Naive thymus-derived CD4-positive, alpha-beta T cell (primary cell): ENCODE measurements around the gene INF2. TPM values are rescaled to one million over a fixed set of nuclear protein-coding genes. Genes with fewer than 3 reads are reported as not detected.
A peak's percentile ranks its signal among the peaks of the same experiment; 100 is the strongest.
"Not testable (repeated sequence)": the region's sequence is repeated elsewhere in the genome, so short reads cannot be mapped to it uniquely, and the experiment has no call there.

ENCODE experiments used
- ATAC-seq: fragments of 150-1000 bp; cut with Tn5 transposase; 2 replicates; pipeline ENCODE4 v1.10.0; 2021; ENCODE audit warnings: mild to moderate bottlenecking, moderate library complexity
- CTCF ChIA-PET: fragments of 350-600 bp; sonication (Branson Sonifier 250); formaldehyde crosslinking; loops from one replicate; lab custom pipeline; 2021; ENCODE audit warnings: antibody characterized with exemption; lab: Charles Lee
- POLR2A ChIA-PET: fragments of 350-600 bp; sonication (Branson Sonifier 250); formaldehyde crosslinking; loops from one replicate; lab custom pipeline; 2021; ENCODE audit warnings: antibody characterized with exemption, inconsistent platforms; lab: Charles Lee
- DNase-seq, 9 donors: peaks; one replicate each; pipeline versions ENCODE4 v3.0.0 to v3.0.0-alpha.2; 2020 to 2022; ENCODE audit warnings: mixed read lengths in 1 of 9
- H3K27ac ChIP-seq: one replicate; pipeline ENCODE4 v1.7.0; 2013; ENCODE audit warnings: mild to moderate bottlenecking, low read depth, low read length, moderate library complexity
- H3K27me3 ChIP-seq, 2 donors: one replicate each; pipeline ENCODE4 v1.7.0; 2013; ENCODE audit warnings: low read length in 2 of 2, mild to moderate bottlenecking in 2 of 2, moderate library complexity in 2 of 2; ENCODE audit not compliant: control insufficient read depth in 2 of 2, insufficient read depth in 2 of 2
- H3K36me3 ChIP-seq, 3 experiments: 1 replicate in 2 of 3; 2 replicates in 1 of 3; pipeline ENCODE4 v1.7.0; 2013; ENCODE audit warnings: low read length in 3 of 3, mild to moderate bottlenecking in 3 of 3, moderate library complexity in 1 of 3; ENCODE audit not compliant: insufficient read depth in 3 of 3, control insufficient read depth in 2 of 3
- H3K4me1 ChIP-seq, 2 donors: one replicate each; pipeline ENCODE4 v1.7.0; 2013; ENCODE audit warnings: low read length in 2 of 2, mild to moderate bottlenecking in 2 of 2, moderate library complexity in 1 of 2; ENCODE audit not compliant: control insufficient read depth in 2 of 2, insufficient read depth in 2 of 2
- H3K4me3 ChIP-seq: 2 replicates; pipeline ENCODE4 v1.7.0; 2013; ENCODE audit warnings: mild to moderate bottlenecking, low read length
- H3K9me3 ChIP-seq, 3 experiments: 1 replicate in 2 of 3; 2 replicates in 1 of 3; pipeline ENCODE4 v1.7.0; 2013; ENCODE audit warnings: low read length in 3 of 3; ENCODE audit not compliant: control insufficient read depth in 2 of 3
- H3K27ac Mint-ChIP-seq, 9 donors: one replicate each; pipeline ENCODE4 v1.8.0; 2020 to 2022; ENCODE audit warnings: mixed read lengths in 9 of 9, mild to moderate bottlenecking in 8 of 9, moderate library complexity in 5 of 9, inconsistent platforms in 2 of 9
- H3K27me3 Mint-ChIP-seq, 5 donors: one replicate each; pipeline ENCODE4 v1.8.0; 2021 to 2022; ENCODE audit warnings: mixed read lengths in 5 of 5, mild to moderate bottlenecking in 1 of 5
- H3K36me3 Mint-ChIP-seq, 5 donors: one replicate each; pipeline ENCODE4 v1.8.0; 2020 to 2022; ENCODE audit warnings: mixed read lengths in 5 of 5, mild to moderate bottlenecking in 3 of 5, inconsistent platforms in 1 of 5
- H3K4me1 Mint-ChIP-seq, 7 donors: one replicate each; pipeline ENCODE4 v1.8.0; 2020 to 2022; ENCODE audit warnings: mixed read lengths in 7 of 7, mild to moderate bottlenecking in 3 of 7, inconsistent platforms in 1 of 7
- H3K4me3 Mint-ChIP-seq, 10 donors: one replicate each; pipeline ENCODE4 v1.8.0; 2020 to 2022; ENCODE audit warnings: mild to moderate bottlenecking in 10 of 10, mixed read lengths in 10 of 10, moderate library complexity in 6 of 10, inconsistent platforms in 2 of 10
- H3K9me3 Mint-ChIP-seq, 11 donors: one replicate each; pipeline ENCODE4 v1.8.0; 2020 to 2022; ENCODE audit warnings: mixed read lengths in 11 of 11, mild to moderate bottlenecking in 4 of 11, inconsistent platforms in 1 of 11, moderate library complexity in 1 of 11
- intact Hi-C, 2 donors: fragments of 100-400 bp; cut with micrococcal nuclease; formaldehyde crosslinking; loops; one replicate each; pipeline ENCODE4 v1.15.1; 2023
- polyA plus RNA-seq, 2 donors: library from polyadenylated mRNA; unstranded; fragments of 300-500 nt; fragmentation: Illumina TruSeq; gene quantifications; one replicate each; pipeline ENCODE4 v1.2.3, GENCODE V29; 2021
- total RNA-seq, 6 experiments: library from RNA in 5 of 6; stranded (reverse) in 5 of 6; gene quantifications; 1 replicate in 5 of 6; 2 replicates in 1 of 6; pipeline ENCODE4 v1.2.3 and lab custom pipeline; 2021 to 2026

INF2 gene
- total and polyA plus RNA-seq, 7 experiments from 2014 or later, result 5.8 to 140 (median 75.1) TPM

GRCh38 chr14:104664107-104664506 is 25.3 kb upstream of the INF2 start:
- Mint-ChIP-seq H3K27ac (peak overlapping the region in 4 of 9 donors; percentile 31 to 87 (median 66)), H3K4me3 (no peak overlapping the region), H3K4me1 (peaks cover 13 to 41% (median 28%) of the 10 kb centered on the region in 7 donors), H3K27me3 (peaks cover 4 to 30% (median 10%) of the 10 kb centered on the region in 5 donors), H3K9me3 (peaks cover 0 to 2% (median 0%) of the 10 kb centered on the region in 11 donors), H3K36me3 (peaks cover 0 to 3% (median 0%) of the 10 kb centered on the region in 5 donors)
- CTCF ChIA-PET, result interaction anchor here (1.5 kb wide), 1 partner anchor 47 kb away, joined by 5 read pairs; no protein-coding TSS in a partner anchor
- no peak overlapping the region for H3K27ac ChIP-seq
- no peaks in the 10 kb centered on the region for H3K9me3 ChIP-seq
- ATAC-seq (peak; percentile 15), DNase-seq (no peak)
- peaks cover 0 to 5% of the 10 kb centered on the region in 2 donors for H3K27me3 ChIP-seq
- peaks cover 12 to 21% of the 10 kb centered on the region in 2 donors for H3K4me1 ChIP-seq
- POLR2A ChIA-PET, result interaction anchor here (1.0 kb wide), 1 partner anchor 32 kb away, joined by 3 read pairs; no protein-coding TSS in a partner anchor
- intact Hi-C loops, result no loop called here
- H3K4me3 ChIP-seq, result no peak overlapping the region
- no peaks in the 10 kb centered on the region for H3K36me3 ChIP-seq

GRCh38 chr14:104664588-104664987 is 24.8 kb upstream of the INF2 start:
- no peak overlapping the region for H3K4me3 ChIP-seq
- H3K27ac Mint-ChIP-seq, result peak overlapping the region in 5 of 9 donors; percentile 60 to 87 (median 76)
- H3K4me1 Mint-ChIP-seq, result peaks cover 13 to 41% (median 28%) of the 10 kb centered on the region in 7 donors
- ATAC-seq (no peak), DNase-seq (no peak)
- no peak overlapping the region for H3K27ac ChIP-seq
- H3K36me3 Mint-ChIP-seq, result peaks cover 0 to 3% (median 0%) of the 10 kb centered on the region in 5 donors
- peaks cover 4 to 30% (median 10%) of the 10 kb centered on the region in 5 donors for H3K27me3 Mint-ChIP-seq
- intact Hi-C loops, result no loop called here
- peaks cover 0 to 2% (median 0%) of the 10 kb centered on the region in 11 donors for H3K9me3 Mint-ChIP-seq
- ChIA-PET CTCF (interaction anchor here (1.5 kb wide), 1 partner anchor 46 kb away, joined by 5 read pairs; no protein-coding TSS in a partner anchor), POLR2A (interaction anchor here (1.0 to 2.9 kb wide), 2 partner anchors 14 to 31 kb away, joined by 3 to 12 read pairs; no protein-coding TSS in a partner anchor)
- H3K27me3 ChIP-seq, result peaks cover 0 to 5% of the 10 kb centered on the region in 2 donors
- peak overlapping the region in 3 of 10 donors; percentile 14 to 61 (median 51) for H3K4me3 Mint-ChIP-seq
- H3K9me3 ChIP-seq, result no peaks in the 10 kb centered on the region
- H3K4me1 ChIP-seq, result peaks cover 12 to 21% of the 10 kb centered on the region in 2 donors
- no peaks in the 10 kb centered on the region for H3K36me3 ChIP-seq

DNA sequence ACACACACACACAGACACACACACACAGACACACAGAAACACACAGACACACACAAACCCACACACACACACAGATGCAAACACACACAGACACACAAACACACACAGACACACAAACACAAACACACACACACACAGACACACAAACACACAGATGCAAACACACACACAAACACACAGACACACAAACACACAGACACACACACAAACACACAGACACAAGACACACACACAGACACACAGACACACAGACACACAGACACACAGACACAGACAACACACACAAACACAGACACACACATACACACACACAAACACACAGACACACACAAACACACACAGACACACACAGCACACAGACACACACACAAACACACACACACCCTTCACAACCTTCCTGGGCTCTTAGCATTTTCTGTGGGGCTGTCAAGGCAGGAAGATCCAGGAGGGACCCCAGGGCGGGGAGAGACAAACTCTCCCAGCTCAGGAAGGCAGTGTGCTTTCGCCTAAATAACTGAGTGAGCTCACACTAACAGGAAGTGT is 24.2 kb upstream of the INF2 start:
- H3K27ac ChIP-seq, result peak overlapping the region; percentile 17
- Mint-ChIP-seq H3K4me1 (peaks cover 13 to 38% (median 28%) of the 10 kb centered on the region in 7 donors), H3K36me3 (peaks cover 0 to 3% (median 0%) of the 10 kb centered on the region in 5 donors), H3K9me3 (peaks cover 0 to 2% (median 0%) of the 10 kb centered on the region in 11 donors), H3K4me3 (peak overlapping the region in 9 of 10 donors; percentile 1 to 80 (median 39)), H3K27me3 (peaks cover 4 to 28% (median 10%) of the 10 kb centered on the region in 5 donors), H3K27ac (peak overlapping the region; percentile 7 to 90 (median 78))
- CTCF ChIA-PET, result interaction anchor here (0.9 to 2.2 kb wide), 12 partner anchors 10 to 57 kb away, joined by 3 to 14 read pairs (median 5); no protein-coding TSS in a partner anchor
- H3K36me3 ChIP-seq, result no peaks in the 10 kb centered on the region
- intact Hi-C loops, result loop anchor here (1.0 to 5.0 kb wide), 6 partner anchors 12 to 43 kb away; no protein-coding TSS in a partner anchor
- no peak for ATAC-seq
- peaks cover 0 to 5% of the 10 kb centered on the region in 2 donors for H3K27me3 ChIP-seq
- H3K4me3 ChIP-seq, result no peak overlapping the region
- DNase-seq, result no peak
- no peaks in the 10 kb centered on the region for H3K9me3 ChIP-seq
- POLR2A ChIA-PET, result interaction anchor here (0.7 to 2.9 kb wide), 8 partner anchors 8 to 136 kb away, joined by 3 to 12 read pairs (median 4); partner anchors contain the start of gene ZBTB42
- peaks cover 12 to 18% of the 10 kb centered on the region in 2 donors for H3K4me1 ChIP-seq

DNA sequence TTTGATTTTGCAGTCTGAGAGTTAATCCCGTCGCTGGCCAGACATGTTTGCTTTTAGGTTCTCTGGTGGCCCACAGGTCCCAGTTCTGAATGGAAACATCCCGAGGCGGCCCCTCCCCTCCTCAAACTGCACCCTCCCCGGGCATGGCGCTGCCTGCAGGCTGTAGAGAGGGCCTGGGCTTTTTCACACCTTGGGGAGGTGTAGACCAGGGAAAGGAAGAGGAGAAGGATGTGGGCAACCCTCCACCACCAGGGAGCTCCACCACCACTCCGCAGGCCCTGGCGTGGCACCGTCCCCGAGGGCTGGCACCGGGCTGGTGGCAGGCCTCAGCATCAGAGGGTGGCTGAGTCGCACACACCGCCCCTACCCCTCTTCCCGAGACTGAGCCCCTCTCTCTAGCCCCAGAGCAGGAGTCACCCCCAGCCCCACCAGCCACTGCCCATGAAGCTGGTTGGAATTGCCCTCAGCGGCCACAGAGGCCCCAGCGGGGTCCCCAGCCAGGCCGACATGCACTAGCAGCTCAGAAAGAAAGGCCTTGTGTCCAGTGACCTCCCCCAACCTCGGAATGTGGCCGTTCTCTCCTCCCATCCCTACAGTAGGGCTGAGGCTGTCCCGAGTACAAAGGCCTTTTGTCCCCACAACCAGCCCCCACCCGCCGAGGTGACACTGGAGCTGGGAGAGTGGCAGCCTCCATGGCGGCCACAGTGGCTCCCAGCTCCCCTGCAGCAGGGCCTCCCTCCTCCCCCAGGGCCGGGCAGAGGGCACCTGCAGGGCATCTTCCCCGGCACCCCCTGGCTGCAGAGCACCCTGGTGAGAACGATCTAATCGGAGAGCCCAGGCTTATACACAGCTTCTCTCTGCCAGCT is 23.5 kb upstream of the INF2 start:
- H3K36me3 Mint-ChIP-seq, result peaks cover 0 to 3% (median 0%) of the 10 kb centered on the region in 5 donors
- H3K4me3 Mint-ChIP-seq, result peak overlapping the region in 9 of 10 donors; percentile 7 to 80 (median 39)
- H3K9me3 ChIP-seq, result no peaks in the 10 kb centered on the region
- no peak overlapping the region for H3K4me3 ChIP-seq
- DNase-seq (peak in 7 of 9 donors; percentile 33 to 65 (median 55)), ATAC-seq (peak; percentile 90)
- H3K27me3 Mint-ChIP-seq, result peaks cover 0 to 25% (median 8%) of the 10 kb centered on the region in 5 donors
- intact Hi-C loops, result loop anchor here (1.0 to 5.0 kb wide), 6 partner anchors 11 to 42 kb away; no protein-coding TSS in a partner anchor
- peak overlapping the region; percentile 17 for H3K27ac ChIP-seq
- H3K4me1 Mint-ChIP-seq, result peaks cover 13 to 32% (median 24%) of the 10 kb centered on the region in 7 donors
- H3K27ac Mint-ChIP-seq, result peak overlapping the region in 8 of 9 donors; percentile 60 to 90 (median 78)
- peaks cover 12 to 14% of the 10 kb centered on the region in 2 donors for H3K4me1 ChIP-seq
- CTCF ChIA-PET, result interaction anchor here (0.9 to 2.2 kb wide), 12 partner anchors 10 to 56 kb away, joined by 3 to 14 read pairs (median 5); no protein-coding TSS in a partner anchor
- H3K9me3 Mint-ChIP-seq, result peaks cover 0 to 2% (median 0%) of the 10 kb centered on the region in 11 donors
- POLR2A ChIA-PET, result interaction anchor here (0.7 to 2.9 kb wide), 9 partner anchors 8 to 135 kb away, joined by 3 to 12 read pairs (median 3); partner anchors contain the start of gene ZBTB42
- peaks cover 0 to 5% of the 10 kb centered on the region in 2 donors for H3K27me3 ChIP-seq
- H3K36me3 ChIP-seq, result no peaks in the 10 kb centered on the region

DNA sequence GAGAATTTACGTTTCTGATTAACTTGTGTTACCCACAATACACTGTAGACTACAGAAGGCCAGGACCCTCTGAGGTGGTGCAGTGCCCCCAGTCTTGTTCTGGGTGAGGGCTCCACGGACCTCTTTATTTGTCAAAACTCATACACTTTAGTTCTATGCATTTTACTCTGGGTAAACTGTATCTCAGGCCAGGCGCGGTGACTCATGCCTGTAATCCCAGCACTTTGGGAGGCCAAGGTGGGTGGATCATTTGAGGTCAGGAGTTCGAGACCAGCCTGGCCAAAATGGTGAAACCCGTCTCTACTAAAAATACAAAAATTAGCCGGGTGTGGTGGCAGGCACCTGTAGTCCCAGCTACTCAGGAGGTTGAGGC is 22.9 kb upstream of the INF2 start:
- CTCF ChIA-PET, result interaction anchor here (1.1 to 2.2 kb wide), 6 partner anchors 9 to 43 kb away, joined by 3 to 14 read pairs (median 6); no protein-coding TSS in a partner anchor
- H3K36me3 ChIP-seq, DNase-seq, ATAC-seq, H3K27ac ChIP-seq, H3K9me3 Mint-ChIP-seq, H3K4me3 ChIP-seq, H3K36me3 Mint-ChIP-seq, H3K9me3 ChIP-seq, H3K27me3 ChIP-seq: not testable (repeated sequence)
- H3K27ac Mint-ChIP-seq, result peak overlapping the region in 1 of 9 donors; percentile 17
- H3K4me1 ChIP-seq, result peaks cover 12 to 14% of the 10 kb centered on the region in 2 donors
- H3K4me3 Mint-ChIP-seq, result peak overlapping the region in 3 of 10 donors; percentile 7 to 37 (median 25)
- POLR2A ChIA-PET, result interaction anchor here (0.7 to 2.9 kb wide), 8 partner anchors 8 to 134 kb away, joined by 3 to 12 read pairs (median 4); partner anchors contain the start of gene ZBTB42
- intact Hi-C loops, result loop anchor here in 1 of 2 donors (5.0 kb wide), 1 partner anchor 41 kb away; no protein-coding TSS in a partner anchor
- peaks cover 12 to 28% (median 22%) of the 10 kb centered on the region in 7 donors for H3K4me1 Mint-ChIP-seq
- peaks cover 0 to 20% (median 2%) of the 10 kb centered on the region in 5 donors for H3K27me3 Mint-ChIP-seq
